Measurements from ENCODE around the gene SLC11A1.

SLC11A1 gene

DNA sequence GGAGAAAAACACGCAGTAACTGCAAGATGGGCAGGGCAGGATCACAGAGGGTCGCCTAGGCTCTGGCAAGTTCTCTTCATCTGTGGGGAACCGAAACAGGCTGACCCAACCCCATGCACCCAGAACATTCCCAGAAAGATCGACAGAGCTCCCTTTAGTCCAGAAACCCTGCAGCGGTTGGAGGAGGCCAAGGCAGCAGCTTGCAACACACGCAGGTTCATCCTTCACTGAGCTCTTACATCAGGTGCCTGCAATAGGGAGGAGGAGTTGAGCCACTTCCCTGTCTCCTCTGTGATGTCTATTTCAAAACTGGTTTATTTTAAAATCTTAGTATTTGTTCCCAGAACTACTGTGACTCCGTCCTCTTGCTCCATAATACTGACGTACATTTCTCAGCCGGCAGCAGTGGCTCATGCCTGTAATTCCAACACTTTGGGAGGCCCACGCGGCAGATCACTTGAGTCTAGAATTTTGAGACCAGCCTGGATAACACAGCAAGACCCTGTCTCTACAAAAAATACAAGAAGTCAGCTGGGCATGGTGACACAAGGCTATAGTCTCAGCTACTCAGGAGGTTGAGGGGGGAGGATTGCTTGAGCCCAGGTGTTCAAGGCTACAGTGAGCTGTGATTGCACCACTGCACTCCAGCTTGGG lies 11.5 kb upstream of the SLC11A1 start:
- H3K9me3 ChIP-seq (ENCODE audit: control insufficient read depth, insufficient read depth, low read depth, low read length), result no peaks in the 10 kb centered on the region
- CTCF ChIA-PET, result no interaction called here
- TF ChIP-seq ZBTB26 (tag by site-specific recombination; optimal IDR thresholded peaks at IDR 0.05), result no peak
- no peak for TF ChIP-seq SETDB1 (IDR thresholded peaks at IDR 0.05; ENCODE audit: insufficient read length, low read length)
- no peak for TF ChIP-seq ZNF776 (tag by site-specific recombination; IDR thresholded peaks at IDR 0.05; ENCODE audit: borderline replicate concordance)
- TF ChIP-seq, protein P1, sequence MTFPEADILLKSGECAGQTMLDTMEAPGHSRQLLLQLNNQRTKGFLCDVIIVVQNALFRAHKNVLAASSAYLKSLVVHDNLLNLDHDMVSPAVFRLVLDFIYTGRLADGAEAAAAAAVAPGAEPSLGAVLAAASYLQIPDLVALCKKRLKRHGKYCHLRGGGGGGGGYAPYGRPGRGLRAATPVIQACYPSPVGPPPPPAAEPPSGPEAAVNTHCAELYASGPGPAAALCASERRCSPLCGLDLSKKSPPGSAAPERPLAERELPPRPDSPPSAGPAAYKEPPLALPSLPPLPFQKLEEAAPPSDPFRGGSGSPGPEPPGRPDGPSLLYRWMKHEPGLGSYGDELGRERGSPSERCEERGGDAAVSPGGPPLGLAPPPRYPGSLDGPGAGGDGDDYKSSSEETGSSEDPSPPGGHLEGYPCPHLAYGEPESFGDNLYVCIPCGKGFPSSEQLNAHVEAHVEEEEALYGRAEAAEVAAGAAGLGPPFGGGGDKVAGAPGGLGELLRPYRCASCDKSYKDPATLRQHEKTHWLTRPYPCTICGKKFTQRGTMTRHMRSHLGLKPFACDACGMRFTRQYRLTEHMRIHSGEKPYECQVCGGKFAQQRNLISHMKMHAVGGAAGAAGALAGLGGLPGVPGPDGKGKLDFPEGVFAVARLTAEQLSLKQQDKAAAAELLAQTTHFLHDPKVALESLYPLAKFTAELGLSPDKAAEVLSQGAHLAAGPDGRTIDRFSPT (tag by site-specific recombination; IDR thresholded peaks at IDR 0.05), result no peak
- no peak for TF ChIP-seq ZNF791 (tag by site-specific recombination; IDR thresholded peaks at IDR 0.05)
- no peak for TF ChIP-seq PRDM6 (tag by site-specific recombination; IDR thresholded peaks at IDR 0.05)
- H3K4me3 ChIP-seq (ENCODE audit: low read depth, low read length), result no peak overlapping the region
- H3K4me1 ChIP-seq (ENCODE audit: control insufficient read depth, insufficient read depth, low read length), result no peaks in the 10 kb centered on the region
- no peak overlapping the region for H3K27ac ChIP-seq (ENCODE audit: extremely low read depth, low read depth, low read length)
- no peaks in the 10 kb centered on the region for H3K36me3 ChIP-seq (ENCODE audit: control insufficient read depth in 2 of 2, insufficient read depth in 1 of 2, low read length in 2 of 2)
- POLR2A ChIA-PET, result interaction anchor here (0.5 kb wide), 1 partner anchor 132 kb away, joined by 4 read pairs; no protein-coding TSS in a partner anchor

- ChIA-PET POLR2A (no interaction called here), CTCF (no interaction called here)
- TF ChIP-seq GFI1B (tag by site-specific recombination; IDR thresholded peaks at IDR 0.05) (no peak), TCF7L2 (IDR thresholded peaks at IDR 0.05; ENCODE audit: borderline replicate concordance, low read depth, low read length) (no peak), BCL6B (tag by site-specific recombination; IDR thresholded peaks at IDR 0.05) (no peak), ZNF513 (tag by site-specific recombination; IDR thresholded peaks at IDR 0.05) (no peak), ATF2 (tag by site-specific recombination; IDR thresholded peaks at IDR 0.05; ENCODE audit: low read depth) (no peak), ZNF433 (tag by site-specific recombination; IDR thresholded peaks at IDR 0.05; ENCODE audit: low read depth) (no peak), RBAK (tag by site-specific recombination; IDR thresholded peaks at IDR 0.05) (no peak), ZNF48 (tag by site-specific recombination; IDR thresholded peaks at IDR 0.05) (no peak), HOXD13 (CRISPR knock-in tag; IDR thresholded peaks at IDR 0.05; ENCODE audit: borderline replicate concordance) (no peak), ZSCAN4 (tag by site-specific recombination; IDR thresholded peaks at IDR 0.05) (no peak), ZNF169 (tag by site-specific recombination; IDR thresholded peaks at IDR 0.05) (no peak), ZNF76 (tag by site-specific recombination; IDR thresholded peaks at IDR 0.05; ENCODE audit: borderline replicate concordance, low read depth) (no peak)
- TF ChIP-seq, protein P2, sequence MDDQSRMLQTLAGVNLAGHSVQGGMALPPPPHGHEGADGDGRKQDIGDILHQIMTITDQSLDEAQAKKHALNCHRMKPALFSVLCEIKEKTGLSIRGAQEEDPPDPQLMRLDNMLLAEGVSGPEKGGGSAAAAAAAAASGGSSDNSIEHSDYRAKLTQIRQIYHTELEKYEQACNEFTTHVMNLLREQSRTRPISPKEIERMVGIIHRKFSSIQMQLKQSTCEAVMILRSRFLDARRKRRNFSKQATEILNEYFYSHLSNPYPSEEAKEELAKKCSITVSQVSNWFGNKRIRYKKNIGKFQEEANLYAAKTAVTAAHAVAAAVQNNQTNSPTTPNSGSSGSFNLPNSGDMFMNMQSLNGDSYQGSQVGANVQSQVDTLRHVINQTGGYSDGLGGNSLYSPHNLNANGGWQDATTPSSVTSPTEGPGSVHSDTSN (CRISPR knock-in tag; IDR thresholded peaks at IDR 0.05), result no peak
- TF ChIP-seq, protein P3, sequence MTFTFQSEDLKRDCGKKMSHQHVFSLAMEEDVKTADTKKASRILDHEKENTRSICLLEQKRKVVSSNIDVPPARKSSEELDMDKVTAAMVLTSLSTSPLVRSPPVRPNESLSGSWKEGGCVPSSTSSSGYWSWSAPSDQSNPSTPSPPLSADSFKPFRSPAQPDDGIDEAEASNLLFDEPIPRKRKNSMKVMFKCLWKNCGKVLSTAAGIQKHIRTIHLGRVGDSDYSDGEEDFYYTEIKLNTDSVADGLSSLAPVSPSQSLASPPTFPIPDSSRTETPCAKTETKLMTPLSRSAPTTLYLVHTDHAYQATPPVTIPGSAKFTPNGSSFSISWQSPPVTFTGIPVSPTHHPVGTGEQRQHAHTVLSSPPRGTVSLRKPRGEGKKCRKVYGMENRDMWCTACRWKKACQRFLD (tag by site-specific recombination; IDR thresholded peaks at IDR 0.05), result no peak
Measured at GRCh38 chr2:218371983-218372350, 10.1 kb upstream of the SLC11A1 start.

More at GRCh38 chr2:218371983-218372350, 10.1 kb upstream of the SLC11A1 start:
- Histone ChIP-seq H3K4me1 (ENCODE audit: control insufficient read depth, insufficient read depth, low read length) (no peaks in the 10 kb centered on the region), H3K36me3 (ENCODE audit: control insufficient read depth in 2 of 2, insufficient read depth in 1 of 2, low read length in 2 of 2) (no peaks in the 10 kb centered on the region), H3K27ac (ENCODE audit: extremely low read depth, low read depth, low read length) (no peak overlapping the region), H3K4me3 (ENCODE audit: low read depth, low read length) (no peak overlapping the region), H3K9me3 (ENCODE audit: control insufficient read depth, insufficient read depth, low read depth, low read length) (no peaks in the 10 kb centered on the region)
